ENCODE measurements around the gene DDX23. TPM values are rescaled to one million over a fixed set of nuclear protein-coding genes. Genes with fewer than 3 reads are reported as not detected.
A peak's percentile ranks its signal among the peaks of the same experiment; 100 is the strongest.

The DDX23 gene
- polyA plus RNA-seq, 3 donors = 21.4 to 63.8 (median 28.4) TPM

GRCh38 chr12:48882315-48882687, 30.3 kb upstream of the DDX23 start:
- Histone ChIP-seq H3K36me3 (replicated peaks in 1 of 2; ENCODE audit: control insufficient read depth in 1 of 2, insufficient read depth in 2 of 2, low read length in 2 of 2) (no peaks in the 10 kb centered on the region), H3K9me3 (replicated peaks in 1 of 2; ENCODE audit: control insufficient read depth in 1 of 2, insufficient read depth in 1 of 2, low read length in 2 of 2) (no peaks in the 10 kb centered on the region), H4K20me1 (ENCODE audit: insufficient read depth, low read length) (no peaks in the 10 kb centered on the region), H2AFZ (ENCODE audit: insufficient read depth, low read depth, low read length, poor library complexity, severe bottlenecking) (no peak overlapping the region), H3K4me2 (replicated peaks; ENCODE audit: extremely low read depth, low read length, poor library complexity, severe bottlenecking) (peak overlapping the region; percentile 16), H3K4me3 (replicated peaks in 1 of 3; ENCODE audit: low read depth in 2 of 3, low read length in 3 of 3) (no peak overlapping the region), H3K27ac (ENCODE audit: low read depth in 1 of 2, low read length in 2 of 2) (no peak overlapping the region), H3K79me2 (ENCODE audit: insufficient read depth, low read length) (no peaks in the 10 kb centered on the region), H3K9ac (ENCODE audit: insufficient read depth, low read length, poor library complexity, severe bottlenecking) (no peak overlapping the region), H3K27me3 (ENCODE audit: control insufficient read depth in 2 of 2, insufficient read depth in 2 of 2, low read length in 2 of 2) (peaks cover 16 to 23% of the 10 kb centered on the region in 2 donors), H3K4me1 (ENCODE audit: control insufficient read depth in 1 of 2, insufficient read depth in 2 of 2, low read length in 2 of 2) (no peaks in the 10 kb centered on the region)
- no peak overlapping the region for H3K27ac Mint-ChIP-seq
- peaks cover 22 to 44% (median 28%) of the 10 kb centered on the region in 3 donors for H3K27me3 Mint-ChIP-seq (ENCODE audit: low read depth in 3 of 3)
- 21% methylated on average over 4 of the region's 10 CpGs for WGBS (ENCODE audit: insufficient coverage)
- intact Hi-C loops (cut with micrococcal nuclease) = no loop called here
- no peaks in the 10 kb centered on the region for H3K36me3 Mint-ChIP-seq
- H3K4me1 Mint-ChIP-seq = peaks cover 6% of the 10 kb centered on the region
- H3K9me3 Mint-ChIP-seq = peaks cover 0 to 3% (median 0%) of the 10 kb centered on the region in 7 donors
- peak in 1 of 3 donors; percentile 64 for DNase-seq
- no peak for TF ChIP-seq CTCF (IDR thresholded peaks at IDR 0.05)
- peak overlapping the region in 1 of 2 donors; percentile 71 for H3K4me3 Mint-ChIP-seq

DNA sequence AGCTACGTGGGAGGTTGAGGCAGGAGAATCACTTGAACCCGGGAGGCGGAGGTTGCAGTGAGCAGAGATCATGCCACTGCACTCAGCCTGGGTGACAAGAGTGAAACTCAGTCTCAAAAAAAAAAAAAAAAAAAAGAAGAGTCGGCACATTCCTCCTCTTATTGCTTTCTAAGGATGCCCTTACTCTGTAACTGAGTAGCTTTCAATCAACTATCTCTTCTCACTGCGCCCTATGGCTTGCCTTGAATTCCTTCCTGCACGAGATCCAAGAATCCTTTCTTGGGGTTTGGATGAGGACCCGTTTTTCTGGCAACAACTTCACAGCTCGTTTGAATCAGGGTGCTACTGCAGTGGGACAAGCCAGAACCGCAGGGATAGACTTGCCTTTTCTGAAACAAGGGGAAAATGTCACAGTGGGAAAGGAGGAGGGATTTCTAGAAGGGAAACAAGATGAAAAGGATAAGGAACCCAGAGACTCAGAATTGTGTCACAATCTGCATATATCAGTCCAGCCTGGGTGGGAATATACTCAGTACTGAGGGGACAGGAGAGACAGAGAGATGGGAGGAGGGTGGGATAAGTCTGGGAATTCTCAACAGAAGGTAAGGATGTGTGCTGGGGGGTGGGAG, 29.8 kb upstream of the DDX23 start:
- Histone ChIP-seq H3K79me2 (ENCODE audit: insufficient read depth, low read length) (no peaks in the 10 kb centered on the region), H3K4me2 (replicated peaks; ENCODE audit: extremely low read depth, low read length, poor library complexity, severe bottlenecking) (peak overlapping the region; percentile 16), H3K27me3 (ENCODE audit: control insufficient read depth in 2 of 2, insufficient read depth in 2 of 2, low read length in 2 of 2) (peaks cover 16 to 23% of the 10 kb centered on the region in 2 donors), H3K4me3 (replicated peaks in 1 of 3; ENCODE audit: low read depth in 2 of 3, low read length in 3 of 3) (no peak overlapping the region), H2AFZ (ENCODE audit: insufficient read depth, low read depth, low read length, poor library complexity, severe bottlenecking) (no peak overlapping the region), H3K36me3 (replicated peaks in 1 of 2; ENCODE audit: control insufficient read depth in 1 of 2, insufficient read depth in 2 of 2, low read length in 2 of 2) (no peaks in the 10 kb centered on the region), H3K4me1 (ENCODE audit: control insufficient read depth in 1 of 2, insufficient read depth in 2 of 2, low read length in 2 of 2) (no peaks in the 10 kb centered on the region), H3K9me3 (replicated peaks in 1 of 2; ENCODE audit: control insufficient read depth in 1 of 2, insufficient read depth in 1 of 2, low read length in 2 of 2) (no peaks in the 10 kb centered on the region), H3K9ac (ENCODE audit: insufficient read depth, low read length, poor library complexity, severe bottlenecking) (no peak overlapping the region), H3K27ac (ENCODE audit: low read depth in 1 of 2, low read length in 2 of 2) (no peak overlapping the region), H4K20me1 (ENCODE audit: insufficient read depth, low read length) (no peaks in the 10 kb centered on the region)
- Mint-ChIP-seq H3K4me3 (peak overlapping the region in 1 of 2 donors; percentile 71), H3K4me1 (peaks cover 6% of the 10 kb centered on the region), H3K36me3 (no peaks in the 10 kb centered on the region), H3K27ac (no peak overlapping the region), H3K9me3 (peaks cover 0 to 3% (median 0%) of the 10 kb centered on the region in 7 donors), H3K27me3 (ENCODE audit: low read depth in 3 of 3) (peaks cover 19 to 44% (median 26%) of the 10 kb centered on the region in 3 donors)
- no peak for DNase-seq
- WGBS (ENCODE audit: insufficient coverage) = 70% methylated on average over 4 of the region's 9 CpGs
- TF ChIP-seq CTCF (IDR thresholded peaks at IDR 0.05) = no peak
- intact Hi-C loops (cut with micrococcal nuclease) = no loop called here
